GM12801 (cell line): ENCODE data around the gene DYRK1B.

Experiments
- TF ChIP-seq, protein P1 (sequence below): IDR thresholded peaks from one replicate; pipeline ENCODE4 v1.5.1; 2011; ENCODE audit warnings: control low read depth; ENCODE audit not compliant: insufficient read length; ENCODE audit errors: extremely low read depth

The DYRK1B gene

DNA sequence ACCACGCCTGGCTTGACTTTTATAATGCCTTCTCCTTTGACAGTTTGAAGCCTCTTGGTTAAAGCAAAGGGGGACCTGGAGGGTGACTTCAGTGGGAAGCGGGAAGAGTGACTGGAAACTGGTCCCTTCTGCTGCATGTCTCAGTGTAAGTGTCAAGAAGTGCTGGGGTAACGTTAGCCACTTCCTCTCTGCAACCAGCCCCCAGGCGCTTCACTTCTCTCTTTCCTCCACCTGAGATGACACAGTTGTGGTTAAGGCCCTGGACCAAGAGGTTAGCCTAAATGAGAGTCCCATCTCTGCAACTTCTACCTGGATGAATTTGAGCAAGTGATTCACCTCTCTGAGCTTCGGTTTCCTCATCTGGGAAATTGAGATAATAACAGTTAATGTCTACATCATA is 39.0 kb downstream of the DYRK1B start:
- TF ChIP-seq, protein P1, sequence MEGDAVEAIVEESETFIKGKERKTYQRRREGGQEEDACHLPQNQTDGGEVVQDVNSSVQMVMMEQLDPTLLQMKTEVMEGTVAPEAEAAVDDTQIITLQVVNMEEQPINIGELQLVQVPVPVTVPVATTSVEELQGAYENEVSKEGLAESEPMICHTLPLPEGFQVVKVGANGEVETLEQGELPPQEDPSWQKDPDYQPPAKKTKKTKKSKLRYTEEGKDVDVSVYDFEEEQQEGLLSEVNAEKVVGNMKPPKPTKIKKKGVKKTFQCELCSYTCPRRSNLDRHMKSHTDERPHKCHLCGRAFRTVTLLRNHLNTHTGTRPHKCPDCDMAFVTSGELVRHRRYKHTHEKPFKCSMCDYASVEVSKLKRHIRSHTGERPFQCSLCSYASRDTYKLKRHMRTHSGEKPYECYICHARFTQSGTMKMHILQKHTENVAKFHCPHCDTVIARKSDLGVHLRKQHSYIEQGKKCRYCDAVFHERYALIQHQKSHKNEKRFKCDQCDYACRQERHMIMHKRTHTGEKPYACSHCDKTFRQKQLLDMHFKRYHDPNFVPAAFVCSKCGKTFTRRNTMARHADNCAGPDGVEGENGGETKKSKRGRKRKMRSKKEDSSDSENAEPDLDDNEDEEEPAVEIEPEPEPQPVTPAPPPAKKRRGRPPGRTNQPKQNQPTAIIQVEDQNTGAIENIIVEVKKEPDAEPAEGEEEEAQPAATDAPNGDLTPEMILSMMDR: no peak

DNA sequence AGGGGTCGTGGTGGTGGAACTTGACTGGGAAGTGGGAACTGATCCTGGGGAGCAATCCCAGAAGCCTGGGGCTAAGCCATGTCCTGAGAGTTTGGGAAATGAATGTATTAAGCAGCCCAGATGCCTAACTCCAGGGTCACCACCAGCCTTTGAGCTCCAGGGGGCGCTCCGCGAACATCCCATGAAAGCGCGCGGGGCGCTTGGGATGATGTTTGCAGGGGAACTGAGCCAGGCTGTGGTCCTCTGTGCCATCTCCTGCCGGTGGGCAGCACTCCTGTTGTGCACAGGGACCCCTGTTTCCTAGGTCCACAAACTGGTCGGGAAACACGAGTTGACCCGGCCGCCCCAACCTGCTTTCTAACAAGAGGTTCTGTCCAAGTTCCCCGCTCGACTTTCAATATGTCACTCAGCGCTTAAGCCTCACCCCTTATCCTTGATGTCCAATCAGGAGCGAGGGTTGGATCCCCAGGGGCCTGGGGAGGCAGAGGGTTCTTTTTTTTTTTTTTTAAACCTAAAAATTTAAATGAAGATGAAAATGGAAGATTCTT is 40.9 kb downstream of the DYRK1B start:
- TF ChIP-seq, protein P1: no peak

DNA sequence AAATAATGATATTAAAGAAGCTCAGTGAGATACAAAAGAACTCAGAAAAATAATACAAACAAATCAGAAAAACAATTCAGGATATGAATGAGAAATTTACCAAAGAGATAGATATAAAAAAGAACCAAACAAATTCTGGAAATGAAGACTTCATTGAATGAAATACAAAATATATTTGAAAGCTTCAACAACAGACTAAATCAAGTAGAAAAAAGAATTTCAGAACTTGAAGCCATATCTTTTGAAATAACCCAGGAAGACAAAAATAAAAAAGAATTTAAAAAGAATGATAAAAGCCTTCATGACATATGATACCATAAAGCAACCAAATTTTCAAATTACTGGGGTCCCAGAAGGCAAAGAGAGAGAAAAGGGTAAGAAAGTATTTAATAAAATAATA is 45.7 kb downstream of the DYRK1B start:
- TF ChIP-seq, protein P1: no peak

DNA sequence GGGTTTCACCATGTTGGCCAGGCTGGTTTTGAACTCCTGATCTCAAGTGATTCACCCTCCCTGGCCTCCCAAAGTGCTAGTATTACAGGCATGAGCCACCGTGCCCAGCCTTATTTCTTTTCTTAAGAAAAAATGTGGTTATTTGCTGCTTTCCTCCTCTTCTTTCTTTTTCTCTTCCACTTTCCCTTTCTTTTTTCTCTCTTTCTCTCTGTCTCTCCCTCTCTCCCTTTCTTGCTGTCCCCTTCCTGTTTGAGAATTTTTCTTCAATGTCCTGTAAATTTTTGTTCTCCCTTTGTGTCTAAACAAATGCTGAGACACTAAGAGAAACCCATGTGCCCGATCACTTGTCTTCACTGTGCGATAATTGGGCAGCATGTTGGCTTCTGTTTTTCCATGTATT is 53.1 kb downstream of the DYRK1B start:
- TF ChIP-seq, protein P1: no peak

DNA sequence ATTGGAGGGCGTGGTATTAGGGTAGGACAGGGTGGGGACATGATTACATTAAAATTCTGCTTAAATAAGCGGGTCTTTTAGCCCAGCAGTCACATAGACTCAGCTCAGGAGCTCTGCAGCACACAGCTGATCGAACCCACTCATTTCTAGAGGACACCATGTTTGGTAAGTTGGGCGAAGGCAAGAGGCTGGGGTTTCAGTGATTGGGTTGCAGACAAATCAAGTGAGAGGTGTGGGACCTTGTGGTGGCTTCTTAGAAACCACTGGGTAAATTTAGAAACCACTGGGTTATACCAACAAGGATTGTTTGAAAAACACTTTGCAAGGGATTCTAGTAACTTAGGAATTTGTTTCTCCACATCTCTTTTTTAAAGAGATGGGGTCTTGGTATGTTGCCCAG is 55.2 kb downstream of the DYRK1B start, which contains the start of gene LEUTX:
TSS of gene LEUTX (plus strand) at position 92 of the 400 bp plus-strand sequence. CDS start at position 159, 67 bp downstream.
- TF ChIP-seq, protein P1: no peak
